NB4 (cell line): Measurements from ENCODE around the gene ZSWIM6.

Experiments used
- DNase-seq: peaks from one replicate; pipeline ENCODE4 v3.0.0; 2010; ENCODE audit warnings: low read depth
- H3K4me3 ChIP-seq: one replicate; pipeline ENCODE4 v1.5.1; 2011; ENCODE audit warnings: mild to moderate bottlenecking, low read depth, low read length, moderate library complexity
- CTCF ChIP-seq: IDR thresholded peaks from one replicate; pipeline ENCODE4 v1.5.1; 2012; ENCODE audit warnings: low read depth, low read length
- MAX ChIP-seq: IDR thresholded peaks from 2 replicates; pipeline ENCODE4 v1.6.1; 2011; ENCODE audit warnings: low read depth, low read length
- MYC ChIP-seq: IDR thresholded peaks from 2 replicates; pipeline ENCODE4 v1.6.1; 2011; ENCODE audit warnings: low read depth, low read length
- POLR2A ChIP-seq: IDR thresholded peaks from 2 replicates; pipeline ENCODE4 v1.6.1; 2011; ENCODE audit warnings: mild to moderate bottlenecking; ENCODE audit not compliant: insufficient read length; ENCODE audit errors: extremely low read depth

ZSWIM6 gene

DNA sequence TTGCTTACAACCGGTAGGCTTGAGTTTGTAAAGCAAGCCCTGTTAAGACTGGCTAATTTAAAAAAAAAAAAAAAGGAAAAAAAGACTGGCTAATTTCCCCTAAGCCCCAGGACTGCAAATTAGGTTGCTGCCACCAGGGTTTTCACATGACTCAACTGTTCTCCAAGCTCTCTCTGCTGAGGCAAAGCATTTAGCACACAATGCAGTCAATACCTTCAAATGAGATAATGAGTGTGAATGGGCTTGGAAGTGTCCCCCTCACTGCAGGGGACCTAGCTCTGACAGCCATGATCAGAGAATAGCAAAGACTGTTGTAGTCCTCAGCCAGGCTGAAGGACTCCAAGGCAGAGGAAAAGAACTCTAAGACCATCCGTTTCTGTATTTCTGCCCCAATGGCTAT is 42.8 kb upstream of the ZSWIM6 start:
- TF ChIP-seq MYC (no peak), MAX (no peak), POLR2A (no peak), CTCF (no peak)
- no peak for DNase-seq
- H3K4me3 ChIP-seq = no peak overlapping the region

GRCh38 chr5:61289669-61290306 is 42.3 kb upstream of the ZSWIM6 start:
- peak; percentile 50 for DNase-seq
- TF ChIP-seq MYC = no peak
- no peak for TF ChIP-seq MAX
- no peak for TF ChIP-seq POLR2A
- no peak for TF ChIP-seq CTCF
- H3K4me3 ChIP-seq = no peak overlapping the region

- TF ChIP-seq CTCF = no peak
- TF ChIP-seq MAX = no peak
- TF ChIP-seq POLR2A = no peak
- no peak for TF ChIP-seq MYC
- no peak for DNase-seq
- no peak overlapping the region for H3K4me3 ChIP-seq
Measured at GRCh38 chr5:61290791-61291210, 41.3 kb upstream of the ZSWIM6 start.

DNA sequence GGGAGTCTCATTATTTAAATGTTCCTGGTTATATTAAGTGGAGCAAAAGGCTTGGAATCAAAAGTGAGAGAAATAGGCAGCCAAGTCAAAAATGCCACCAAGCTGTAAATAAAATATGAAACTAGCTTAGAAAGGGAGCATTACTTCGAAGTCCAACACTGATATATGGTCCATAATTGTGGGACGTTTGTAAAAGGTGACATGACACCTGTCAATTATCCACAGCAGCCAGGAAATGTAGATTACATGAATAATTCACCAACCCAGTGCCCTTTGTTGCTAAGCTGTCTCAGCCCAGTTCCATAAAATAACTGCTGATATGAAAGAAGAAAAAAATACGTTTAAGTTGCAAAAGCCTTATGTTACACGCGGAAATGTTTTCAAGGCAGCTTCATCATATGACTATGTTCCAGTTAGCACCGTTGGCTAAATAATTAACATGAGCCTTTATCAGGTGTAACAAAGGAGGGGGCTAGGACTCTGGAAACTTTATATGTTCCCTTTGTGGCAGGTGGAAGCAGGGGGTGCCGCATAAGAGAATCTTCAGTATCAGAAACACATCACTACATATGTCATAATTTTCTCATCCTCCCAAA is 39.9 kb upstream of the ZSWIM6 start:
- TF ChIP-seq POLR2A (no peak), CTCF (no peak), MAX (no peak), MYC (no peak)
- H3K4me3 ChIP-seq = no peak overlapping the region
- no peak for DNase-seq

GRCh38 chr5:61293071-61293470 is 39.0 kb upstream of the ZSWIM6 start:
- TF ChIP-seq MYC = no peak
- H3K4me3 ChIP-seq = no peak overlapping the region
- no peak for DNase-seq

GRCh38 chr5:61293873-61294272 is 38.2 kb upstream of the ZSWIM6 start:
- DNase-seq = no peak
- H3K4me3 ChIP-seq = no peak overlapping the region
- TF ChIP-seq POLR2A (no peak), MAX (no peak), CTCF (no peak), MYC (no peak)
